HEK293 (cell line): ENCODE data around the gene GMDS.

Source experiments
- BCL6B ChIP-seq: fragments of 450-650 bp; formaldehyde crosslinking; IDR thresholded peaks from 2 replicates; pipeline ENCODE4 v1.5.1; 2017; ENCODE audit warnings: missing biosample characterization, missing genetic modification characterization
- FEZF1 ChIP-seq: fragments of 450-650 bp; formaldehyde crosslinking; IDR thresholded peaks from 2 replicates; pipeline ENCODE4 v1.5.1; 2016; ENCODE audit warnings: missing biosample characterization, missing genetic modification characterization
- GLI2 ChIP-seq: fragments of 450-650 bp; formaldehyde crosslinking; IDR thresholded peaks from 2 replicates; pipeline ENCODE4; 2017; ENCODE audit warnings: missing biosample characterization, missing genetic modification characterization, low read depth, borderline replicate concordance
- GLIS1 ChIP-seq: fragments of 450-650 bp; formaldehyde crosslinking; IDR thresholded peaks from 2 replicates; pipeline ENCODE4 v1.5.1; 2016; ENCODE audit warnings: missing biosample characterization, missing genetic modification characterization
- HOXA7 ChIP-seq: sonication (generic); formaldehyde crosslinking; IDR thresholded peaks from 2 replicates; pipeline ENCODE4 v1.8.1; 2022; ENCODE audit warnings: missing genetic modification reagents, borderline replicate concordance
- KLF10 ChIP-seq: fragments of 450-650 bp; IDR thresholded peaks from 2 replicates; pipeline ENCODE4 v1.5.1; 2018; ENCODE audit warnings: missing biosample characterization, mild to moderate bottlenecking, missing genetic modification characterization
- MEIS1 ChIP-seq: sonication (generic); formaldehyde crosslinking; IDR thresholded peaks from 2 replicates; pipeline ENCODE4 v1.8.1; 2022; ENCODE audit warnings: missing genetic modification reagents, mild to moderate bottlenecking, borderline replicate concordance
- PATZ1 ChIP-seq: fragments of 450-650 bp; formaldehyde crosslinking; IDR thresholded peaks from 2 replicates; pipeline ENCODE4 v1.5.1; 2016; ENCODE audit warnings: missing biosample characterization, missing genetic modification characterization
- PRDM10 ChIP-seq: fragments of 450-650 bp; formaldehyde crosslinking; IDR thresholded peaks from 2 replicates; pipeline ENCODE4 v1.5.1; 2016; ENCODE audit warnings: missing biosample characterization, missing genetic modification characterization
- SCRT1 ChIP-seq: fragments of 450-650 bp; formaldehyde crosslinking; IDR thresholded peaks from 2 replicates; pipeline ENCODE4 v1.5.1; 2016; ENCODE audit warnings: missing biosample characterization, missing genetic modification characterization, borderline replicate concordance
- SCRT2 ChIP-seq: fragments of 450-650 bp; formaldehyde crosslinking; IDR thresholded peaks from 2 replicates; pipeline ENCODE4 v1.5.1; 2016; ENCODE audit warnings: missing biosample characterization, missing genetic modification characterization
- ZBTB8A ChIP-seq: fragments of 450-650 bp; formaldehyde crosslinking; IDR thresholded peaks from 2 replicates; pipeline ENCODE4 v1.5.1; 2016; ENCODE audit warnings: missing biosample characterization, missing genetic modification characterization
- ZEB2 ChIP-seq: fragments of 450-650 bp; formaldehyde crosslinking; IDR thresholded peaks from 2 replicates; pipeline ENCODE4 v1.5.1; 2016; ENCODE audit warnings: missing biosample characterization, missing genetic modification characterization
- ZFP69B ChIP-seq: fragments of 450-650 bp; formaldehyde crosslinking; IDR thresholded peaks from 2 replicates; pipeline ENCODE4 v1.5.1; 2016; ENCODE audit warnings: missing biosample characterization, missing genetic modification characterization
- ZNF140 ChIP-seq: fragments of 450-650 bp; formaldehyde crosslinking; IDR thresholded peaks from 2 replicates; pipeline ENCODE4 v1.5.1; 2016; ENCODE audit warnings: missing biosample characterization, missing genetic modification characterization
- ZNF169 ChIP-seq: fragments of 450-650 bp; formaldehyde crosslinking; IDR thresholded peaks from 2 replicates; pipeline ENCODE4 v1.5.1; 2016; ENCODE audit warnings: missing biosample characterization, missing genetic modification characterization
- ZNF202 ChIP-seq: fragments of 450-650 bp; formaldehyde crosslinking; IDR thresholded peaks from 2 replicates; pipeline ENCODE4 v1.5.1; 2016; ENCODE audit warnings: missing biosample characterization, missing genetic modification characterization, borderline replicate concordance
- ZNF223 ChIP-seq: fragments of 450-650 bp; formaldehyde crosslinking; IDR thresholded peaks from 2 replicates; pipeline ENCODE4 v1.5.1; 2016; ENCODE audit warnings: missing biosample characterization, missing genetic modification characterization
- ZNF239 ChIP-seq: fragments of 450-650 bp; formaldehyde crosslinking; IDR thresholded peaks from 2 replicates; pipeline ENCODE4 v1.5.1; 2016; ENCODE audit warnings: missing biosample characterization, missing genetic modification characterization
- ZNF350 ChIP-seq: fragments of 450-650 bp; formaldehyde crosslinking; IDR thresholded peaks from 2 replicates; pipeline ENCODE4 v1.5.0; 2017; ENCODE audit warnings: missing biosample characterization, mild to moderate bottlenecking, missing genetic modification characterization
- ZNF558 ChIP-seq: fragments of 450-650 bp; formaldehyde crosslinking; IDR thresholded peaks from 2 replicates; pipeline ENCODE4 v1.5.1; 2016; ENCODE audit warnings: missing biosample characterization, missing genetic modification characterization
- ZNF560 ChIP-seq: fragments of 450-650 bp; formaldehyde crosslinking; IDR thresholded peaks from 2 replicates; pipeline ENCODE4 v1.5.1; 2017; ENCODE audit warnings: missing biosample characterization, missing genetic modification characterization, borderline replicate concordance
- ZNF621 ChIP-seq: fragments of 450-650 bp; formaldehyde crosslinking; IDR thresholded peaks from 2 replicates; pipeline ENCODE4 v1.5.1; 2017; ENCODE audit warnings: missing biosample characterization, missing genetic modification characterization
- ZNF701 ChIP-seq: fragments of 450-650 bp; formaldehyde crosslinking; IDR thresholded peaks from 2 replicates; pipeline ENCODE4 v1.5.1; 2016; ENCODE audit warnings: missing biosample characterization, missing genetic modification characterization
- ZNF776 ChIP-seq: fragments of 450-650 bp; formaldehyde crosslinking; IDR thresholded peaks from 2 replicates; pipeline ENCODE4 v1.5.0; 2017; ENCODE audit warnings: missing biosample characterization, missing genetic modification characterization, borderline replicate concordance
- TF ChIP-seq, protein P1 (sequence below): sonication (generic); formaldehyde crosslinking; IDR thresholded peaks from 2 replicates; pipeline ENCODE4 v1.8.1; 2022; ENCODE audit warnings: mild to moderate bottlenecking, moderate library complexity, missing genetic modification reagents
- TF ChIP-seq, protein P2 (sequence below): fragments of 450-650 bp; formaldehyde crosslinking; IDR thresholded peaks from 2 replicates; pipeline ENCODE4 v1.5.1; 2017; ENCODE audit warnings: missing biosample characterization, missing genetic modification characterization
- TF ChIP-seq, protein P3 (sequence below): fragments of 450-650 bp; formaldehyde crosslinking; IDR thresholded peaks from 2 replicates; pipeline ENCODE4 v1.5.1; 2016; ENCODE audit warnings: missing biosample characterization, missing genetic modification characterization, borderline replicate concordance

Gene GMDS

DNA sequence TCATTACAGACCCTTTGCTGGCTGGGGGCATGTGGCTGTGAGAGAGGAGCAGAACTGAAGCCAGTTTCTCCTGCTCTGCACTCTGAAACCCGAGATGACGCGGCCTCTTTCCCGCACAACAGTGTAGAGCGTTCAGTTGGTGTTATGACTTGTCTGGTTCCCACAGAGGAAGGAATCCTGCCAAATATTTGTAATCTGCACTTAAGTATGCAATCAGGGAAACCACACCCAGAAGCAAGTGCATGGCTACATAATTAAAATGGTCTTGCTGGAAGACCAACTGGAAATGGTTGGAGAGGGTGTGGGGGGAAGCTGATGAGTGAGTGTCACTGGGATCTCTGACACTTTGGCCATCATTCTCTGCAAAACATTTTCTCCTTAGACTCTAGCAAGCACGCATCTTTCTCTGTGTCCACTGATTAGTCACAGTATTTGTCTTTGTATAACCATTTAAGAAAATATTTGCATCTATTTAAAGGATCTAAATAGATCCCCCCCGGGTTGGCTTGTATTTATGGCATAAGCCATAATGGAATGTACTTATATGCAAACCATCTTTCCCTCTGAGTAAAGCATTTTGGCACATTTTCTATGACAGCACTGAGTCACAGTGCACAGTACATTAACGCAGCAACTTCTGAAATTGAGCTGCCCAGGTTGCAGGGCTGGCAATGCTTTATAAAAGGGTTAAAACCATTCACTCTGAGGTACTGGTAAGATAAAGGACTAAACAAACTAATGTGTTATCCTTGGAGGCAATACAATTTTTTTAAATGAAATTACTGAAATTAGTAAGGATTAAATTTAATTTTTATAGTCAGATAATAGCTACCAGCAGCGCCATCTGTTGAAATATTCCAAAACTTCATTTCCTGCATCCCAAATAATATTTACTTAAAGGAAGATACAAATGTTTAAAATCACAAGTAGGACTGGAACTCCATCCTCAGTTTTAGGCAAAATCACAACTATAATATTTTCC, 559.0 kb downstream of the GMDS start (continued):
- peak; percentile 64 for TF ChIP-seq PATZ1 (tag by site-specific recombination)
- no peak for TF ChIP-seq ZNF776
- TF ChIP-seq ZNF558 (tag by site-specific recombination) = no peak; the same call in 1 of the 2 replicates
- no peak for TF ChIP-seq HOXA7 (CRISPR knock-in tag)
- TF ChIP-seq SCRT2 = 0 out of 2 replicates have a peak, but pooled peaks have one; percentile 30
- TF ChIP-seq MEIS1 = no peak
- no peak for TF ChIP-seq SCRT1
- no peak for TF ChIP-seq ZNF223 (tag by site-specific recombination)
- TF ChIP-seq GLIS1 (tag by site-specific recombination) = peak; percentile 75
- no peak for TF ChIP-seq ZNF621 (tag by site-specific recombination)
- no peak for TF ChIP-seq GLI2 (tag by site-specific recombination)
- peak; percentile 84 for TF ChIP-seq KLF10
- TF ChIP-seq ZNF239 (tag by site-specific recombination) = no peak
- peak; percentile 88 for TF ChIP-seq ZFP69B
- TF ChIP-seq ZNF140 (tag by site-specific recombination) = no peak
- TF ChIP-seq PRDM10 = peak; percentile 99
- TF ChIP-seq ZNF560 = no peak
- peak; percentile 94 for TF ChIP-seq ZEB2
- no peak for TF ChIP-seq ZNF202
- TF ChIP-seq, protein P1, sequence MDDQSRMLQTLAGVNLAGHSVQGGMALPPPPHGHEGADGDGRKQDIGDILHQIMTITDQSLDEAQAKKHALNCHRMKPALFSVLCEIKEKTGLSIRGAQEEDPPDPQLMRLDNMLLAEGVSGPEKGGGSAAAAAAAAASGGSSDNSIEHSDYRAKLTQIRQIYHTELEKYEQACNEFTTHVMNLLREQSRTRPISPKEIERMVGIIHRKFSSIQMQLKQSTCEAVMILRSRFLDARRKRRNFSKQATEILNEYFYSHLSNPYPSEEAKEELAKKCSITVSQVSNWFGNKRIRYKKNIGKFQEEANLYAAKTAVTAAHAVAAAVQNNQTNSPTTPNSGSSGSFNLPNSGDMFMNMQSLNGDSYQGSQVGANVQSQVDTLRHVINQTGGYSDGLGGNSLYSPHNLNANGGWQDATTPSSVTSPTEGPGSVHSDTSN (CRISPR knock-in tag) = 0 out of 2 replicates have a peak, but pooled peaks have one; percentile 2
- TF ChIP-seq ZBTB8A (tag by site-specific recombination) = no peak
- TF ChIP-seq FEZF1 (tag by site-specific recombination) = peak; percentile 88
- TF ChIP-seq ZNF350 = no peak
- no peak for TF ChIP-seq BCL6B (tag by site-specific recombination)
- no peak for TF ChIP-seq ZNF701
- TF ChIP-seq, protein P2, sequence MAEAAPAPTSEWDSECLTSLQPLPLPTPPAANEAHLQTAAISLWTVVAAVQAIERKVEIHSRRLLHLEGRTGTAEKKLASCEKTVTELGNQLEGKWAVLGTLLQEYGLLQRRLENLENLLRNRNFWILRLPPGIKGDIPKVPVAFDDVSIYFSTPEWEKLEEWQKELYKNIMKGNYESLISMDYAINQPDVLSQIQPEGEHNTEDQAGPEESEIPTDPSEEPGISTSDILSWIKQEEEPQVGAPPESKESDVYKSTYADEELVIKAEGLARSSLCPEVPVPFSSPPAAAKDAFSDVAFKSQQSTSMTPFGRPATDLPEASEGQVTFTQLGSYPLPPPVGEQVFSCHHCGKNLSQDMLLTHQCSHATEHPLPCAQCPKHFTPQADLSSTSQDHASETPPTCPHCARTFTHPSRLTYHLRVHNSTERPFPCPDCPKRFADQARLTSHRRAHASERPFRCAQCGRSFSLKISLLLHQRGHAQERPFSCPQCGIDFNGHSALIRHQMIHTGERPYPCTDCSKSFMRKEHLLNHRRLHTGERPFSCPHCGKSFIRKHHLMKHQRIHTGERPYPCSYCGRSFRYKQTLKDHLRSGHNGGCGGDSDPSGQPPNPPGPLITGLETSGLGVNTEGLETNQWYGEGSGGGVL (tag by site-specific recombination) = peak; percentile 75; the same call in 1 of the 2 replicates
- TF ChIP-seq, protein P3, sequence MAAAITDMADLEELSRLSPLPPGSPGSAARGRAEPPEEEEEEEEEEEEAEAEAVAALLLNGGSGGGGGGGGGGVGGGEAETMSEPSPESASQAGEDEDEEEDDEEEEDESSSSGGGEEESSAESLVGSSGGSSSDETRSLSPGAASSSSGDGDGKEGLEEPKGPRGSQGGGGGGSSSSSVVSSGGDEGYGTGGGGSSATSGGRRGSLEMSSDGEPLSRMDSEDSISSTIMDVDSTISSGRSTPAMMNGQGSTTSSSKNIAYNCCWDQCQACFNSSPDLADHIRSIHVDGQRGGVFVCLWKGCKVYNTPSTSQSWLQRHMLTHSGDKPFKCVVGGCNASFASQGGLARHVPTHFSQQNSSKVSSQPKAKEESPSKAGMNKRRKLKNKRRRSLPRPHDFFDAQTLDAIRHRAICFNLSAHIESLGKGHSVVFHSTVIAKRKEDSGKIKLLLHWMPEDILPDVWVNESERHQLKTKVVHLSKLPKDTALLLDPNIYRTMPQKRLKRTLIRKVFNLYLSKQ (tag by site-specific recombination) = no peak
- TF ChIP-seq ZNF169 (tag by site-specific recombination) = no peak
